ENCODE measurements around the gene MARVELD3.
"Not testable (repeated sequence)": the region's sequence is repeated elsewhere in the genome, so short reads cannot be mapped to it uniquely, and the experiment has no call there.

GRCh38 chr16:71684280-71684679, 58.3 kb downstream of the MARVELD3 start:
- TF ChIP-seq CTCF (IDR thresholded peaks at IDR 0.05); EZH2 (IDR thresholded peaks at IDR 0.05; ENCODE audit: borderline replicate concordance, insufficient read depth, low read depth, low read length, poor library complexity, severe bottlenecking): not testable (repeated sequence)

Data from B cell (primary cell).